ENCODE measurements around the gene RALGAPA2.

GRCh38 chr20:20578838-20579237 lies 133.6 kb downstream of the RALGAPA2 start:
- TF ChIP-seq CTCF (IDR thresholded peaks at IDR 0.05) (no peak), POLR2A (IDR thresholded peaks at IDR 0.05) (no peak), POLR2AphosphoS5 (IDR thresholded peaks at IDR 0.05) (no peak)
